Endothelial cell of umbilical vein (primary cell): ENCODE measurements around the gene CPA2. TPM values are rescaled to one million over a fixed set of nuclear protein-coding genes. Genes with fewer than 3 reads are reported as not detected.

ENCODE experiments used
- BruUV-seq: library from RNA; stranded (reverse); fragments of 400-500 nt; replicated peaks from 2 replicates; lab custom pipeline; 2021; lab: Mats Ljungman, UMichigan
- CTCF ChIA-PET: fragments of 300-600, 350-600 bp; sonication (Branson Sonifier 250); formaldehyde crosslinking; loops from one replicate; lab custom pipeline; 2021; ENCODE audit warnings: antibody characterized with exemption, inconsistent platforms; lab: Charles Lee
- POLR2A ChIA-PET: fragments of 300-600, 350-600 bp; sonication (Branson Sonifier 250); formaldehyde crosslinking; loops from one replicate; lab custom pipeline; 2021; ENCODE audit warnings: antibody characterized with exemption, inconsistent platforms; lab: Charles Lee
- DNase-seq: peaks from one replicate; pipeline ENCODE4 v3.0.0-alpha.2; 2011; ENCODE audit warnings: low read depth, low spot score
- FAIRE-seq: peaks from 2 replicates; lab custom pipeline; 2011; peaks lifted over from hg19 to GRCh38; lab: Jason Lieb, UNC
- H2AFZ ChIP-seq: 2 replicates; pipeline ENCODE4 v1.6.0; 2012; ENCODE audit warnings: low read depth, low read length, control low read depth, inconsistent platforms
- H3K27ac ChIP-seq: 2 replicates; pipeline ENCODE4 v1.5.1; 2011; ENCODE audit warnings: low read depth, mild to moderate bottlenecking, control low read depth, low read length, moderate library complexity; ENCODE audit not compliant: insufficient read depth
- H3K27me3 ChIP-seq, 2 experiments: 2 replicates each; pipeline versions ENCODE4 v1.6.0 to v1.6.1; 2011; ENCODE audit warnings: low read length in 2 of 2, mixed read lengths in 1 of 2; ENCODE audit not compliant: control insufficient read depth in 2 of 2, insufficient read depth in 2 of 2
- H3K36me3 ChIP-seq, 2 experiments: 2 replicates in 1 of 2; 3 replicates in 1 of 2; pipeline ENCODE4 v1.5.1; 2011; ENCODE audit warnings: low read length in 2 of 2, mild to moderate bottlenecking in 1 of 2, moderate library complexity in 1 of 2; ENCODE audit not compliant: control insufficient read depth in 2 of 2, insufficient read depth in 2 of 2; ENCODE audit errors: extremely low read depth in 1 of 2
- H3K4me1 ChIP-seq: 3 replicates; pipeline ENCODE4 v1.5.1; 2011; ENCODE audit warnings: mild to moderate bottlenecking, low read length; ENCODE audit not compliant: control insufficient read depth, insufficient read depth; ENCODE audit errors: extremely low read depth
- H3K4me2 ChIP-seq: 2 replicates; pipeline ENCODE4 v1.6.1; 2011; ENCODE audit warnings: low read length, control low read depth, mixed read lengths; ENCODE audit not compliant: insufficient read depth
- H3K4me3 ChIP-seq, 3 experiments: fragments of 200-600 bp in 1 of 3; sonication (generic), shearing (Covaris generic) in 1 of 3; replicated peaks in 1 of 3; 2 replicates each; pipeline ENCODE4 v1.5.1; 2011 to 2016; ENCODE audit warnings: control low read depth in 3 of 3, low read length in 3 of 3, mild to moderate bottlenecking in 2 of 3, inconsistent platforms in 1 of 3, low read depth in 1 of 3, moderate library complexity in 1 of 3; ENCODE audit not compliant: insufficient read depth in 1 of 3
- H3K79me2 ChIP-seq: 2 replicates; pipeline ENCODE4 v1.6.0; 2012; ENCODE audit warnings: low read length, inconsistent platforms; ENCODE audit not compliant: control insufficient read depth, insufficient read depth
- H3K9ac ChIP-seq: replicated peaks from 2 replicates; pipeline ENCODE3; 2011; ENCODE audit warnings: low read length, control low read depth; ENCODE audit not compliant: insufficient read depth; ENCODE audit errors: extremely low read depth
- H3K9me1 ChIP-seq: replicated peaks from 3 replicates; pipeline ENCODE4 v1.6.0; 2011; ENCODE audit warnings: mild to moderate bottlenecking, low read length; ENCODE audit not compliant: control insufficient read depth, insufficient read depth; ENCODE audit errors: extremely low read depth
- H3K9me3 ChIP-seq: replicated peaks from 2 replicates; pipeline ENCODE4 v1.5.1; 2012; ENCODE audit warnings: low read length, inconsistent platforms; ENCODE audit not compliant: control insufficient read depth, insufficient read depth
- H4K20me1 ChIP-seq: replicated peaks from 2 replicates; pipeline ENCODE3; 2011; ENCODE audit warnings: mild to moderate bottlenecking, low read length; ENCODE audit not compliant: control insufficient read depth, insufficient read depth; ENCODE audit errors: extremely low read depth
- FOS ChIP-seq: IDR thresholded peaks from 2 replicates; pipeline ENCODE4 v1.6.1; 2011; ENCODE audit warnings: mild to moderate bottlenecking, low read length, moderate library complexity, borderline replicate concordance; ENCODE audit not compliant: insufficient read depth
- POLR2AphosphoS5 ChIP-seq: IDR thresholded peaks from 2 replicates; pipeline ENCODE4 v1.6.1; 2012; ENCODE audit warnings: low read depth, mild to moderate bottlenecking, control low read depth, low read length, moderate library complexity; ENCODE audit not compliant: insufficient read depth
- dilution Hi-C: fragments of 300-500 bp; cut with MboI; formaldehyde crosslinking; loops from one replicate; pipeline ENCODE4 v1.15.0; 2019; ENCODE audit warnings: low sequenced_read_pairs; ENCODE audit not compliant: extremely low pct_ligation_motif_present
- intact Hi-C: fragments of 100-400 bp; cut with micrococcal nuclease; formaldehyde crosslinking; loops from one replicate; pipeline ENCODE4 v1.10.0; 2022
- polyA plus RNA-seq, 4 experiments: library from polyadenylated mRNA; depleted of rRNA in 3 of 4; stranded (reverse) in 3 of 4; unstranded in 1 of 4; fragments of >200 nt; gene quantifications; 2 replicates each; pipeline versions ENCODE4 v1.2.1 to v1.2.3, GENCODE V29; 2011 to 2012; ENCODE audit warnings: missing spikeins in 1 of 4
- total RNA-seq: library from RNA; stranded (reverse); gene quantifications from 2 replicates; pipeline ENCODE4 v1.2.3, GENCODE V29; 2021
- TF ChIP-seq, protein P1 (sequence below): IDR thresholded peaks from 2 replicates; pipeline ENCODE4 v1.6.1; 2011; ENCODE audit not compliant: insufficient read depth, insufficient read length
- TF ChIP-seq, protein P2 (sequence below), 2 donors: IDR thresholded peaks; 1 replicate in 1 of 2; 2 replicates in 1 of 2; pipeline ENCODE4 v1.5.1; 2011; ENCODE audit warnings: low read length in 2 of 2, mild to moderate bottlenecking in 2 of 2, moderate library complexity in 2 of 2, control low read depth in 1 of 2, inconsistent platforms in 1 of 2, low read depth in 1 of 2; ENCODE audit not compliant: insufficient read depth in 1 of 2; ENCODE audit errors: extremely low read depth in 1 of 2

The CPA2 gene
- total and polyA plus RNA-seq, 2 donors (not counting 3 experiments of a cell fraction or from before 2014, with no cell fraction given), result not detected

DNA sequence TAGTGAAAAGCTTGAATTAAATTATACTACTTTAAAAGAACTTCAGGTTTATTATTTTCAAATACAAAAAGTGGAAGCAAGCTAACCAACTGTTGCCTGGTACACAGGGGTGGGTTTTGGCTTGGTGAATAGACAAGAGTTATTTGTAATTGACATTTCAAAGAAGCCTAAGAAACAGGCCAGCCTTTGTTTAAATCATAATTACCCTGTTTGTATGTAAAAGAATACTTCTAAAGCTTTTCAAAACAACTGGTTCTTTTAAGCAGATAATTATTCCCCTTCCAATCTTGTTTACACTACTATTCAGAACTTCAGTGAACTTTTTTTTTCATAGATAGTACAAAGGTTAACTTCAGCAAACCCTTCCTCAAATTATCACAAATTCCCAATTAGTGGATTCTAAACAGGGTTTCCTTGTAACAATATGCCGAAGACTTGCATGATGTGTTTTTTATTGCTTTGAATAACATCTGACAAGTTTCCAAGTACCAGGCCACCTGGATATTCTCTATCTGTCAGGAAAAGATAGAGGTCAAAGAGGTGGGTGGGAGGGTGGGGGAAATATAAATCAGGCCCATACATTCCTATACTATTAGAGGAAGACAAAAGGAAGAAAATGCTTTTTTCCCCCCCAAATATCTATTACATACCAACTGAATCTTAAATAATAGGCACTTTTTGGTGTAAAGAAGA, 38.6 kb upstream of the CPA2 start:
- POLR2A ChIA-PET, result no interaction called here

More for the DNA sequence above, 38.6 kb upstream of the CPA2 start:
- CTCF ChIA-PET, result interaction anchor here (0.6 to 0.7 kb wide), 2 partner anchors 8 to 284 kb away, joined by 3 read pairs; no protein-coding TSS in a partner anchor
- no peak overlapping the region for H2AFZ ChIP-seq
- dilution Hi-C loops (no loop called here), intact Hi-C loops (loop anchor here (2.0 kb wide), 1 partner anchor 53 kb away; no protein-coding TSS in a partner anchor)
- H3K9ac ChIP-seq, result no peak overlapping the region
- H3K79me2 ChIP-seq, result no peaks in the 10 kb centered on the region
- TF ChIP-seq POLR2AphosphoS5 (no peak), FOS (no peak)
- TF ChIP-seq, protein P1, sequence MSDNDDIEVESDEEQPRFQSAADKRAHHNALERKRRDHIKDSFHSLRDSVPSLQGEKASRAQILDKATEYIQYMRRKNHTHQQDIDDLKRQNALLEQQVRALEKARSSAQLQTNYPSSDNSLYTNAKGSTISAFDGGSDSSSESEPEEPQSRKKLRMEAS, result no peak
- TF ChIP-seq, protein P2, sequence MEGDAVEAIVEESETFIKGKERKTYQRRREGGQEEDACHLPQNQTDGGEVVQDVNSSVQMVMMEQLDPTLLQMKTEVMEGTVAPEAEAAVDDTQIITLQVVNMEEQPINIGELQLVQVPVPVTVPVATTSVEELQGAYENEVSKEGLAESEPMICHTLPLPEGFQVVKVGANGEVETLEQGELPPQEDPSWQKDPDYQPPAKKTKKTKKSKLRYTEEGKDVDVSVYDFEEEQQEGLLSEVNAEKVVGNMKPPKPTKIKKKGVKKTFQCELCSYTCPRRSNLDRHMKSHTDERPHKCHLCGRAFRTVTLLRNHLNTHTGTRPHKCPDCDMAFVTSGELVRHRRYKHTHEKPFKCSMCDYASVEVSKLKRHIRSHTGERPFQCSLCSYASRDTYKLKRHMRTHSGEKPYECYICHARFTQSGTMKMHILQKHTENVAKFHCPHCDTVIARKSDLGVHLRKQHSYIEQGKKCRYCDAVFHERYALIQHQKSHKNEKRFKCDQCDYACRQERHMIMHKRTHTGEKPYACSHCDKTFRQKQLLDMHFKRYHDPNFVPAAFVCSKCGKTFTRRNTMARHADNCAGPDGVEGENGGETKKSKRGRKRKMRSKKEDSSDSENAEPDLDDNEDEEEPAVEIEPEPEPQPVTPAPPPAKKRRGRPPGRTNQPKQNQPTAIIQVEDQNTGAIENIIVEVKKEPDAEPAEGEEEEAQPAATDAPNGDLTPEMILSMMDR (IDR thresholded peaks at IDR 0.05; ENCODE audit: extremely low read depth in 1 of 2, insufficient read depth in 1 of 2, low read depth in 1 of 2, low read length in 2 of 2), result no peak
- no peaks in the 10 kb centered on the region for H3K9me1 ChIP-seq
- no peak overlapping the region for H3K27ac ChIP-seq
- no peaks in the 10 kb centered on the region for H3K36me3 ChIP-seq
- H3K4me2 ChIP-seq, result no peak overlapping the region
- BruUV-seq, result no TSS peak
- no peaks in the 10 kb centered on the region for H3K27me3 ChIP-seq
- no peak for FAIRE-seq
- H3K9me3 ChIP-seq, result no peaks in the 10 kb centered on the region
- H3K4me3 ChIP-seq, result no peak overlapping the region
- H4K20me1 ChIP-seq, result no peaks in the 10 kb centered on the region
- no peak for DNase-seq
- no peaks in the 10 kb centered on the region for H3K4me1 ChIP-seq
